A549 (cell line): ENCODE measurements around the gene ZNF296. TPM values are rescaled to one million over a fixed set of nuclear protein-coding genes. Genes with fewer than 3 reads are reported as not detected.

Source experiments
- ATAC-seq, 2 experiments: fragments of 200-7000 bp in 1 of 2; fragments of >200 bp in 1 of 2; cut with Nextera tagmentation in 1 of 2; cut with Tn5 transposase in 1 of 2; 3 replicates each; pipeline versions ENCODE4 v1.8.0 to v1.9.1; 2018 to 2020; ENCODE audit warnings: mild to moderate bottlenecking in 1 of 2, moderate library complexity in 1 of 2
- CTCF ChIA-PET: fragments of 300-600 bp; sonication (Branson Sonifier 250); formaldehyde crosslinking; extraction: SDS; loops from one replicate; lab custom pipeline; 2021; ENCODE audit warnings: antibody characterized with exemption, inconsistent platforms; lab: Yijun Ruan, JAX
- POLR2A ChIA-PET: fragments of 350-600 bp; formaldehyde crosslinking; extraction: SDS; loops from one replicate; lab custom pipeline; 2021; ENCODE audit warnings: antibody characterized with exemption, inconsistent platforms; lab: Yijun Ruan, JAX
- DNase-seq, 2 experiments: peaks; one replicate each; pipeline versions ENCODE4 v3.0.0 to v3.0.0-alpha.2; 2011 to 2016; ENCODE audit warnings: low read depth in 1 of 2, low spot score in 1 of 2
- FAIRE-seq: peaks from 2 replicates; lab custom pipeline; 2011; peaks lifted over from hg19 to GRCh38; lab: Jason Lieb, UNC
- H3K27ac ChIP-seq, 2 experiments: fragments of >200 bp; sonication (Bioruptor Twin); formaldehyde crosslinking; 3 replicates each; pipeline ENCODE4 v1.5.1; 2016 to 2017
- H3K4me1 ChIP-seq: fragments of >200 bp; sonication (Bioruptor Twin); formaldehyde crosslinking; 3 replicates; pipeline ENCODE4 v1.6.1; 2016
- H3K4me2 ChIP-seq: fragments of >200 bp; sonication (Bioruptor Twin); formaldehyde crosslinking; 3 replicates; pipeline ENCODE4 v1.6.1; 2016
- H3K4me3 ChIP-seq: fragments of >200 bp; sonication (Bioruptor Twin); formaldehyde crosslinking; 3 replicates; pipeline ENCODE4 v1.5.1; 2016
- H3K9me3 ChIP-seq: fragments of >200 bp; sonication (Bioruptor Twin); formaldehyde crosslinking; 3 replicates; pipeline ENCODE4 v1.6.1; 2016
- BCL3 ChIP-seq: fragments of >200 bp; sonication (Bioruptor Twin); formaldehyde crosslinking; IDR thresholded peaks from 3 replicates; pipeline ENCODE4 v1.6.1; 2016
- BHLHE40 ChIP-seq: IDR thresholded peaks from 2 replicates; pipeline ENCODE4 v1.6.1; 2012; ENCODE audit warnings: low read depth, low read length, inconsistent platforms
- CBX2 ChIP-seq: fragments of 200-600 bp; sonication (generic); IDR thresholded peaks from 2 replicates; pipeline ENCODE4 v1.6.1; 2016; ENCODE audit warnings: low read depth, mild to moderate bottlenecking, borderline replicate concordance
- CHD4 ChIP-seq: fragments of 200-600 bp; sonication (generic); IDR thresholded peaks from 2 replicates; pipeline ENCODE4 v1.6.1; 2016; ENCODE audit warnings: antibody characterized with exemption, mild to moderate bottlenecking, borderline replicate concordance
- CTCF ChIP-seq: fragments of >200 bp; sonication (Bioruptor Twin); formaldehyde crosslinking; IDR thresholded peaks from 3 replicates; pipeline ENCODE4 v1.5.1; 2016
- ELK1 ChIP-seq: fragments of 150-350 bp; IDR thresholded peaks from 2 replicates; pipeline ENCODE4 v1.6.1; 2014; ENCODE audit warnings: low read depth, mild to moderate bottlenecking, low read length
- EP300 ChIP-seq, 2 experiments: fragments of >200 bp; sonication (Bioruptor Twin); formaldehyde crosslinking; IDR thresholded peaks; 2 replicates in 1 of 2; 3 replicates in 1 of 2; pipeline ENCODE4 v1.6.1; 2016 to 2017
- FOSL2 ChIP-seq, 2 experiments: fragments of 450-650 bp in 1 of 2; fragments of >200 bp in 1 of 2; sonication (Bioruptor Twin) in 1 of 2; formaldehyde crosslinking; IDR thresholded peaks; 2 replicates each; pipeline versions ENCODE4 v1.5.0 to v1.6.1; 2016 to 2020; ENCODE audit warnings: mild to moderate bottlenecking in 1 of 2, moderate library complexity in 1 of 2
- GATA3 ChIP-seq: IDR thresholded peaks from 2 replicates; pipeline ENCODE4 v1.6.1; 2012; ENCODE audit warnings: borderline replicate concordance
- JUN ChIP-seq, 2 experiments: fragments of >200 bp; sonication (Bioruptor Twin); formaldehyde crosslinking; IDR thresholded peaks; 2 replicates in 1 of 2; 3 replicates in 1 of 2; pipeline ENCODE4 v1.6.1; 2016 to 2017
- JUNB ChIP-seq: fragments of >200 bp; sonication (Bioruptor Twin); formaldehyde crosslinking; IDR thresholded peaks from 2 replicates; pipeline ENCODE4 v1.6.1; 2016
- MAX ChIP-seq: IDR thresholded peaks from 2 replicates; pipeline ENCODE4 v1.6.1; 2012
- MAZ ChIP-seq: fragments of 150-350 bp; IDR thresholded peaks from 2 replicates; pipeline ENCODE4 v1.6.1; 2014; ENCODE audit warnings: antibody characterized with exemption, low read depth, low read length, borderline replicate concordance
- NFE2L2 ChIP-seq: fragments of 150-350 bp; conservative IDR thresholded peaks from 2 replicates; pipeline ENCODE4 v1.6.1; 2014; ENCODE audit warnings: low read length
- PBX3 ChIP-seq: IDR thresholded peaks from 2 replicates; pipeline ENCODE4 v1.6.1; 2012
- PHF8 ChIP-seq: fragments of 200-600 bp; sonication (generic); IDR thresholded peaks from 2 replicates; pipeline ENCODE4 v1.6.1; 2016; ENCODE audit warnings: low read depth, mild to moderate bottlenecking, antibody characterized with exemption, moderate library complexity, borderline replicate concordance
- RFX5 ChIP-seq: fragments of 450-650 bp; IDR thresholded peaks from 2 replicates; pipeline ENCODE4 v1.7.1; 2014; ENCODE audit warnings: antibody characterized with exemption, mild to moderate bottlenecking, moderate library complexity
- SMC3 ChIP-seq: fragments of >200 bp; sonication (Bioruptor Twin); formaldehyde crosslinking; IDR thresholded peaks from 3 replicates; pipeline ENCODE4 v1.6.1; 2018; ENCODE audit warnings: inconsistent platforms
- SREBF2 ChIP-seq: fragments of 450-650 bp; IDR thresholded peaks from 2 replicates; pipeline ENCODE4 v1.6.1; 2014; ENCODE audit warnings: mild to moderate bottlenecking, moderate library complexity
- TFCP2L1 ChIP-seq: fragments of 250-450 bp; sonication (Bioruptor Pico); IDR thresholded peaks from 2 replicates; pipeline ENCODE4 v1.5.0; 2021; ENCODE audit warnings: mild to moderate bottlenecking
- ZC3H11A ChIP-seq: fragments of 450-650 bp; IDR thresholded peaks from 2 replicates; pipeline ENCODE4 v1.6.1; 2014; ENCODE audit warnings: antibody characterized with exemption, mild to moderate bottlenecking
- ZFP36 ChIP-seq: fragments of 450-650 bp; IDR thresholded peaks from 2 replicates; pipeline ENCODE4 v1.6.1; 2014; ENCODE audit warnings: borderline replicate concordance; ENCODE audit not compliant: partially characterized antibody
- ZSCAN20 ChIP-seq: fragments of 250-450 bp; sonication (Bioruptor Pico); IDR thresholded peaks from 2 replicates; pipeline ENCODE4 v1.8.0; 2022; ENCODE audit warnings: mild to moderate bottlenecking, moderate library complexity
- WGBS: methylation state at CpG from one replicate; pipeline ENCODE4 v1.1.6; 2017; ENCODE audit errors: missing lambda C conversion rate; 5-methylcytosine and 5-hydroxymethylcytosine counted together
- polyA plus RNA-seq, 4 experiments: library from polyadenylated mRNA; depleted of rRNA in 3 of 4; stranded (reverse); fragments of >200 nt; fragmentation: RNase III in 1 of 4; extraction: RNeasy Plus Mini Kit Qiagen cat#74134 plus additional on column Dnase treatment in 1 of 4; gene quantifications; 2 replicates in 3 of 4; 3 replicates in 1 of 4; pipeline ENCODE4 v1.2.3, GENCODE V29; 2011 to 2017

ZNF296 gene
- polyA plus RNA-seq, 2 of the 4 experiments (the other 2 are of a cell fraction): 0.34 to 2.7 TPM

GRCh38 chr19:45117671-45118070 is 41.4 kb upstream of the ZNF296 start (continued):
- no peak for TF ChIP-seq MAX
- TF ChIP-seq PBX3: no peak
- TF ChIP-seq RFX5: no peak
- TF ChIP-seq, all 56 proteins: peak for 0

GRCh38 chr19:45117167-45117594 is 40.9 kb upstream of the ZNF296 start:
- no peak overlapping the region for H3K4me2 ChIP-seq
- H3K27ac ChIP-seq: no peak overlapping the region
- TF ChIP-seq CHD4 (no peak), SMC3 (no peak), MAZ (no peak), GATA3 (no peak), SREBF2 (no peak), FOSL2 (IDR thresholded peaks at IDR 0.05) (no peak), FOSL2 (CRISPR knock-in tag; IDR thresholded peaks at IDR 0.05) (no peak), BHLHE40 (no peak), JUN (IDR thresholded peaks at IDR 0.05) (no peak), TFCP2L1 (CRISPR knock-in tag) (no peak), PHF8 (no peak), EP300 (IDR thresholded peaks at IDR 0.05) (no peak), JUNB (no peak), ZSCAN20 (CRISPR knock-in tag) (no peak), NFE2L2 (no peak), CTCF (no peak), ZFP36 (no peak), ZC3H11A (no peak), ELK1 (no peak), BCL3 (no peak), CBX2 (no peak)
- no peak for DNase-seq
- ATAC-seq: no peak; a peak in 1 of 6 replicates
- no peaks in the 10 kb centered on the region for H3K9me3 ChIP-seq
- H3K4me3 ChIP-seq: no peak overlapping the region
- 95% methylated on average over 16 of the region's 16 CpGs for WGBS
- ChIA-PET CTCF (interaction anchor here (1.0 to 2.2 kb wide), 8 partner anchors 9 to 43 kb away, joined by 3 to 8 read pairs (median 4); partner anchors contain the start of gene NKPD1), POLR2A (no interaction called here)
- no peak for FAIRE-seq
- peaks cover 15% of the 10 kb centered on the region for H3K4me1 ChIP-seq
